Mucosa of gallbladder (tissue), 1 donor: ENCODE measurements around the gene EPAS1. TPM values are rescaled to one million over a fixed set of nuclear protein-coding genes. Genes with fewer than 3 reads are reported as not detected.
A peak's percentile ranks its signal among the peaks of the same experiment; 100 is the strongest.

ENCODE experiments used
- DNase-seq: peaks from one replicate; pipeline ENCODE4 v3.0.0-alpha.2; 2020; ENCODE audit warnings: low spot score
- total RNA-seq: library from RNA; stranded (reverse); gene quantifications from one replicate; pipeline ENCODE4 v1.2.1, GENCODE V29; 2021
- donor health status: DM: no; HTN: no; CAD: no.

The EPAS1 gene
- total RNA-seq, 1 donor from 2014 or later = 221 TPM

DNA sequence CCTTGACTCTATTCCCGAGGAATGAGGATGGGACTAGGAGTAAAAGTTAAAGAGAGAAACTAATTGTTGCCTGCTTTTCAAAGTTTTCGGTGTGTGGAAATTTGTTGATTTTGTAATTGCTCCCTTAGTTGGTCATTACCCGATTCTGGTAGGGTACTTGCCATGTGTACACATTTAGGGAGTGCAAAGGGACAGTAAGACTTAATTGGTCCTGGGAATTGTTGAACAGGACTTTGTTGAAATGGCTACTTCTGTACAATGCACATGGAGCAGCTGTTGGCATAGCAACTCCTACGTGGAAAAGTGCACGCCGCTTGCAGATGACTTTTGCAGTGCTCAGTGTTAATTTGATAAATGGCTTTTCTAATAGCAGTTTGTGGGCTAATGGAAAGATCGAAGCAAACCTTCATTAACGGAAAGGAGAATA lies 22.9 kb downstream of the EPAS1 start:
- no peak for DNase-seq

DNA sequence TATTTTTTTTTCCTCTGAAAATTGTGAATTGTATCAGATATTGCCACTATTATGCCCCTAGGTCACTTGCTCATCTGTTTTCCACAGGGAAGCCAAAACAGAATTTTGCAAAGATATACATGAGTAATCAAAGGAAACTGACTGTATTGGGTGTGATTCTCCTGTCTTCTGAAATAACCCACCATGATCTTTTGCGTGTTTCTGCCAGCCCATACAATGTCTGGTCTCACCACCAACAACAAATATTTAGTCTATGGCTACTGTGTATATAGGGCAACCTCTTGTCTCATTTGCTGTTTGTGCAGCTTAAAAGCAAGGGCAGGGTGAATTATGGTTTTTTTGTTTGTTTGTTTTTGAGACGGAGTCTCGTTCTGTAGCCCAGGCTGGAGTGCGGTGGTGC lies 26.5 kb downstream of the EPAS1 start:
- no peak for DNase-seq

DNA sequence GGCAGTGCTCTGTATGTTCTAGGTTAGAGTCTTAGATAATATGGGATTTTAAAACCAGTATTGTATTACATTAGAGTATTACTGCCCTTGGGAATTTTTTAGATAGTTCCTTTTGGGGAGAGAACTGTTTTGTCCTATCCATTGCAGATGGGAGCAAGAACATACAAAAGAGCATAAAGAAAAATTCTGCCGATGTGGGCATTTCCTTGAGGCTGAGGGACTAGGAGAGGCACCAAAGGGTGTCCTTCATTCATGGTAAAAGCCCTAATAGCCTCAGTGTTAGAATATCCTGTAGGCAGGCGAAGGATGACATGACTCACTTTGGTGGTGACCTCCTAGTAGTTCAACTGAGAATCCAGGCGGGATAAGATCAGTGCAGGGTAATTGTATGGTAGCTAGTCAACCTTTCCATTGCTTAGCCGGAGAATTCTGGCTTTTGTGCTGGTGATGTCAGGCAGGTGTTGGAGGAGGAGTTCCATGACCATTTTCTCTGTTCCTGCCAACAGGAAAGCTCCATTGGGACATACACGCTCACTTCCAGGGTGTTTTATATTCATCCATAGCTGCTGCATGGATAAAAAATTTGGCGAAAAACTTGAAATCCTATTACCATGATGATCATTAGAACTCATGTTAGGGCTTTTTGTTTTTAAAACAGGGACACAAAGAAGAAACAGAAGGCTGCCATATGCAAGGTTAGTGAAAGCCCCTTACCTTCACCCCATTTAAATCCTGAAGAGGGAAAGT lies 28.1 kb downstream of the EPAS1 start:
- DNase-seq = no peak

DNA sequence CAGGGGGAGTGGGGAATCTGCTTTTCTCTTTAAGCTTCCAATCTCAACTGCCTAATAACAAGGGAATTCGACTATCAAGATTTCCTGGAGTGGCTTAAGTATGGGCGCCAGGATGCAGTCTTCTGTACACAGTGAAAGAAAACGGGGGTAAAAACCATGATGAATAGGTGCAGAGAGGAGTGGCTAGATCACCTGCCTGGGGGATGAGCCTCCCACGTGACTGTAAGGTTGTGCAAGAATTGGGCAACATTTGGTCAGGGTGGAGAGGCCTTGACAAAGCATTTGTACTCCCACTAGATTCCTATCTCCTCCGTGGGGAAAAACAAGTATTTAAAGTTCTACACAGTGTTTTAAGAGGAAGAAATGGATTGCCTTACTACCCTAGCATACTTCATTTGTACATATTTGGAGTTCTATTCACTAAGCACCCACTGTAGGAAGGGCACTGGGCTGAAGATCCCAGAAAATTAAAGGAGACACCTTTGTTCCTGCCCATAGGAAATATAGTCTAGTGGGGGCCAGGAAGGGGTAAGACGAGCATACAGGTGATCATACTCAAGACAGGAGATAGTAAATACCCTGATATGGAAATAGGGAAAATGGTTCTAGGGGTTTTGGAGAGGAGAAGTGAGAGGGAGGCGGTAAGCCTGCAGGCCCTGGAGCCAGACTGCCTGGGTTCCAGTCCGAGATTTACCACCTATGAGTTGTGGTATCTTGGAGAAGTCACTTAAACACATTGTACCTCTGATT lies 29.2 kb downstream of the EPAS1 start:
- DNase-seq = no peak

DNA sequence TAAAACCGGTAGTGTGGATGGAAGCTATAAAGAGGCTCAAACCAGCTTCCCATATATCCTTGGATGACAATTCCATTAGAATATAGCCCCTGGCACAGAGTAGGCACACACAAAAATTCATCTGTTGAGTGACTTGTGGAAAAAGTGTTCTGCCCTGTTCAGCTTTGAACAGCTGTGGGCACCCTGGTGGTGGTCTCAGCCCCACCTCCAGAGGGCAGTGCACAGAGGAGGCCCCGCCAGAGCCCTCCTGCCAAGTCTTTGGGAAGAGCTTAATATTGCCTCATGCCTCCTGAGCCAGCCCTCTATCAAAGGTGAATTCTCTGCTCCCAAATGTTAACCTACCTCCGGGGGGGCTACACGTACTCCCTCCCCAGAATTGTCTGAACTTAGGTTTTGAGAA lies 30.4 kb downstream of the EPAS1 start:
- DNase-seq = no peak

DNA sequence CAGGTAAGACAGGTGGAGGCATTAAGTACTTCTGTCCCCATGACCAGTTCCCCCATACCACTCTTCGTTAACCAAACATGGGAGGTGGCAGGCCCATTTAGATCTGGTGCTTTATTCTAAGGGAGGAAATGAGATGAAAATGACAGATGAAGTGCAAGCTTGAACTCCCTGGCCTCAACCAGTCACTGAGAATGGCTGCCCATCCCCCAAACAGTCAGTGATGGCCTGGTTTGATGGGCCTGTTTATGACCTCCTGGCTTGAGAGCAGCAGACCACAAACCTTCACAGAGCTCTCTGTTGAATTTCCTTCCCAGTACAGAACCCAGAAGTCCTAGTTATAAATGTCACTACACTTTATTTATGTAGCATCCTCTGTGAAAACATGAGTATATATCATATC lies 31.1 kb downstream of the EPAS1 start:
- no peak for DNase-seq

DNA sequence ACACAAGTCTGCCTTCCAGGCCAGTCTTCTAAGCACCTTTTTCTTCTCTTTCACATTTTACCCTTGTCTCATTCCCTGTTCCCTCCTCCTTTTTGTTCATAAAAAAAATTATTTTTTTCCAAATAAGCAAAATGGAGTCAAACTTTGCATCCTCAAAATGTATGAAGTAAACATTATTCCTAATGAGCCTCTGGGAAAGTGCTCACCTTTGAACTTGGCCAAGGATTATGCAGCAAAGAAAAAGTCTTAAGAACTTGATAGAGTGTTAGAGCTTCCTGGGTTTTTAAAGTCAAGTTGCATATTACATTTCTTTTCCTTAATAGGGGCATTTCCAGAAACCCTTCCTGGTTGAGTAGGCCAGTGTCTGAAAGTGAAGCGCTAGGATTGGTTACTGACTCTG lies 31.6 kb downstream of the EPAS1 start:
- DNase-seq = no peak

DNA sequence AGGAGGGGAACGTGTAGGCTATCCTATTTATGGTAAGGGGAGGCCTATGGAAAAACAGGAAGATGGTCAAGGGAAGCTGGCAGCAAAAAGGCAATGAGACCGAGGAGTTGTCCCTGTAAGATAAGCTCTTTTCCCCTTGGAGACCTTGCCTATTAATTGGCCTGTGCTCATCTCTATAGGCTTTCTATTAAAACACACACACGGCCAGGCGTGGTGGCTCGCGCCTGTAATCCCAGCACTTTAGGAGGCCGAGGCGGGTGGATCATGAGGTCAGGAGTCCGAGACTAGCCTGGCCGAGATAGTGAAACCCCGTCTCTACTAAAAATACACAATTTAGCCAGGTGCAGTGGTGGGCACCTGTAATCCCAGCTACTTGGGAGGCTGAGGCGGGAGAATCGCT lies 32.1 kb downstream of the EPAS1 start:
- DNase-seq = no peak

DNA sequence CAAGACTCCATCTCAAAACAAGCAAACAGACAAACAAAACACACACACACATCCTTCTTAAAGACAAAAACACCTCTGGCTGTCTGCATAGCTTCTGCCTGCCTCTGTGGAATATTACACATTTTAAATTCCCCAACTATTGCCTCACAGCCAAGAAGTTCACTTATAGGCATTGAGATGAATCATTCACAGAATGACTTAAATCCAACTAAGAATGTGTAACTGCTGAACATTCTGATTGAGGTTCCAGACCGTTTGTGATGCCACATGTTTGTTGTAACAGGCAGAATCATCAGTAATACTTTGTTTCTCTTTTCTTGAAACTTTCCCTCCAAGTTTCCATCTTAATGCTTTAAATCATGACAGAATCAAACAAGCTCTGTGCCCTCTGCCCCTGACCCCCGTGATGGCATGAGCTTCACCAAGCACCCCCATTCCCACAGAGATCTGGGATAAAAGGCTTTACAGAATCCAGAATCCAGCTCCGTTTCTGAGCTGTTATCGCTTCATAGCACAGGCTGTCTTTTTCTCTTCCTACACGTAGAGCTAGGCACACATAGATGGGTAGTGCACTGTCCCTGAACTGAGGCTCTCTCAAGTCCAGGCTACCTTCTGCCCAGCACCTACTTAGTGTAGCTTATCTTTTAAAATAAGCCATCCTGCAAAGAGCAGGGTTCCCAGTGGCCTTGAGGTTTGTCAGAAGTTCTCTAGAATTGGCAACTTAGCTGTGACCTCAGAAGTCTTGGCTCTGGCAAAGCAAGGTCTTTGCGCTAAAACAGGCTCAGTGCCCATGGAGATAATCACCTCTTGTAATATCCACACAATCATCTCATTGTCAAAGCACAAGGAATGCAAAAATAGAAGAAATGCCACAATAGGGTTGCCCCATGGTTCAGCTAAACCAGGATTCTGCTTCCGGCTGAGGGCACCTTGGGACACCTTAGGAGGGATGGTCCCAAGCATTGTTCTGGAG lies 32.9 kb downstream of the EPAS1 start:
- DNase-seq = no peak

DNA sequence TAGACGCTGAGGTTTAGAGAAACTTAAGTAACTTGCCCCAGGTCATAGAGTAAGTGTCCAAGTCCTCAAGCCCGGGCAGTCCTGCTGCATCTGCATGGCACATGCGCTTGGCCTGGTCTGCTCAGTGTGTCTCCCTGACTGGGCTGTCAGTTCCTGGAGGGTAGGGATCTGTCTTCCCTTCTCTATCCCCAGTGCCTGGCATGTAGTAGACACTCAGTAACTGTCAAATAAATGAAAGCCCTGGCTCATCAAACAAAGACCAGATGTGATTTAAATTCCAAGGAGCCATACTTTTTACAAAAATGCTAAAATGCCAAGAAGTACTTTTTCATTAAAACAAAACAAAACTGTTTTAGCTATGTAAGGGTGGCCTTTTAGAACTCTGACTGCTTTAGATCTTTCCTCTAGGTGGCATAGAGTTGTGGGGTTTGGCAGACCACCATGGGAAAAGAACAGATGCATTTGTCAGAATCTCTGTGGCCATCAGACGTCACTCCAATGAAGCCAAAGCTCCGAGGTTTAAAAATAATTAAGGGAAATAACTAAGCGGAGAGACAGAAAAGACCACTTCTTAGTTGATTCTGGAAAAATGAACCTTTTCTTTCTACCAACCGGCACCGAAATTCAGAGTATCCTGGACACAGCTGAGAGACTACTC lies 34.0 kb downstream of the EPAS1 start:
- no peak for DNase-seq

DNA sequence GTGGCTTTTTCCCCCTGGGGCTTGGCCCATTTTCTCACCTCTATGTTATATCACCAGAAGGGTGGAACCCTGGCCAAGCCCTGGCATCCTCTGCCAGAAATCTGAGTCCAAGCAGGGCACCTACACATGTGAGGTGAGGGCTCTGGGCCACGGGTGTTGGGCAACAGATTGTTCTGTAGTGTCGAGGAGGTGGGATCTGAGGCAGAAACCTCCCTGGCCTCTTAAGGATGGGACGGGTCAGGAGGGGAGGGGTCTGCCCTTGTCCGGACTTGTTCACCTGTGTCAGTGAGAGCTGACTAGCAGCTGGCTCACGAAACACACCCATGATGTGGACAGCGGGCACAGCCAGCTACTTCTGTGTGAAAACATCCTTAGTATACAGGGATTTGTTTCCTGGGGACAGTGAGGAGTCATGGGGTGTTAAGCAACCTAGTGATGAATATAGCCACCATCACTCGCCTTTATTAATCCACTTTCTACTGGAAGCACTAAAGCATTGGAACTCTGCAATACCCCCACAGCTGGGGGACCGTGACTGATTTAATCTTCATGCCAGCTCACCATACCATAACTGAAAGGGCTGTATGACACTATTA lies 35.6 kb downstream of the EPAS1 start:
- no peak for DNase-seq

DNA sequence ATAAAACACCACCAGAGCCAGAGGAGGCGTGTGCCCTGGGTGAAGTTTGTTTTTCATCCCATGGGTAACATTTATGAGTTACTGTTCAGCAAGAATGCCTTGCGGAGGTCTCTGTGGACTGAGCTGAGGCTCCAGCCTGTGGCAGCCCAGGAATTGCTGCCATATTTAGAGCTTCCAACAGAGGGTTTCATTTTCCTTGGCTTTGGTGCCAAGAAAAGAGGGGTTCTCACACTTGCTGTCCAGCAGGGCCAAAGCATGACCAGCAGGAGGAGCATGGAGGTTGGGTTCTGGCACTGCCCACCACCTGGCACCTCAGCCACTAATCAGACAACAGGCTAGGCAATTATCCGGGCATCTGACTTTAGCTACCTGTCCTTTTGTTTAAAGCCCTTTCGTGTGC lies 36.7 kb downstream of the EPAS1 start:
- no peak for DNase-seq

DNA sequence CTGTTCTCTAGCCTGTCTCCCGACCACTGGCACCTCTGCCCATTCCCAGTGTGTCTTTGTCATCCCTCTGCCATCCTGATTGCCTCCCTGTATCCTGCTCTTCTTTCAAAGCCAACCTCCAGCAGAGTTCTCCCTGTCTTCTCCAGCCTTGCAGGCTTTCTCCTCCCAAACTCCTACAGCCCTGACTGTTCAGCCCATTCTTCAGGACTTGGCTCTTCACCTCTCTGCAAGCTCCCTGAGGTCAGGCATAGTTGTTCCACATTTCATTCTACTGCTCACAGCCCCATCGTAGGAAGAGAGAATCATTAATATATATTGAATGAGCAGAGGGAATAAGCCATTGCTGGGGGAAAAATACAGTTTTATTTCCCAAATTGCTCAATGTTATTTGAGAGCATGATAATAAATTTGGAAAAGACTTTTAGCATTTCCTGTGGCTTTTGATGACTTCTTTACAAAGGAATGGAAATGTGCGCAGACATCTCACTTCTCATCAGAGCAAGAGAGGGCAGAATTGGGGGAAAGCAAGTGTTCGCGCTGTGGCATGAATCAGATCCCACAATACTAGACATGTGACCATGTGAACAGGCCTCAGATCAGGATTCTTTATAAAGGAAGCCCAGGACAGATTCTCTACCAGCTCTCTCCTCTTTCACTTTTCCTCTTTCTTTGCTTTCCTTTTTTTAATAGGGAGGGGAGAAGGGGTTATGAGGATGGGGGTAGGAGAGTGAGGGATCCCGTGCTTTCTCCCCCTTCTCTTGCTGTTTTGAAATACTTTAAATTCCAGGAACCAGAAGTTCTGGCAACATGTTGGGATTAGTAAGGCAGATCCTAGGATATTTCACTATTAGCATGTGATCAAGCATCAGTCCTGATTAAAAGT lies 37.4 kb downstream of the EPAS1 start:
- DNase-seq = no peak

DNA sequence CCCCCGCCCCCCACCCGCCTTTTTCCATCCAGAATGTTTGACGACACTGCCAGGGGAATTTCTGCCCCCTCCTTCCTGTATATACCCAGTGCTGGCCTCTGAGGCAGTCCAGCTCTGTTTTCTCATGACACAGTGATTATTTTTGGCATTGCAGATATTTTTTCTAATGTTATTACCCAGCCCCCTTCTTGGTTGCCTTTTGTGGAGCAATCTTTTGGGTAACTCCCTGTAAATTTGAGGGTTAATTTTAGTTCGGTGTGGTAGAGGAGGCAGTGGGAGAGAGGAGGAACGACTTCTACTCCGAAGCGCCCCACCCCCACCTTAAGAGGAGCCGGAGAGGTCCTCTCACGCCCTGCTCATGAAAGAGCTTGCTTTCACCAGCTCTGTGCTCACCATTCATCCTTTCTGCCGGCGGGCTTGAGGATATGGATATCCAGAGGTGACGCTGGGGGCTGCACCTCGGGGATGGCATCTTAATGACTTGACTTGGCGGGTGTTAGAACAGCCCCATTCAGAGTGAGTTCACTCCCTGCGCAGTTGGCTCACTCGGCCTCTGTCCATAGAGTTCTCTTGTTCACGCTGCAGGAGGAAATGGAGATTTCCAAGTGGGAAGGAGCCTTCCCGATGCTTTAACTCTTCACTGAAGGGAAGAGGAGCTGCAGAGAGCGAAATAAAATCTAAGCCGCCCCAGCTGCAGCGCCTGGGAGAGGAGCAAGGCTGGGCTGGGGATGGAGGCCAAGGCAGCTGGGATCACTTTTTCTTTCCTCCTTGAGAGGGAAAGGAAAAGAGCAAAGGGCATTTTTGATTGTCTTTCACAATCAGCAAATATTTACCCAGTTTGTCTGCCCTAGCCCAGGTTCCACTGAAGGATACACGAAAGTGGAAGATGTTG lies 38.4 kb downstream of the EPAS1 start:
- peak; percentile 39 for DNase-seq

DNA sequence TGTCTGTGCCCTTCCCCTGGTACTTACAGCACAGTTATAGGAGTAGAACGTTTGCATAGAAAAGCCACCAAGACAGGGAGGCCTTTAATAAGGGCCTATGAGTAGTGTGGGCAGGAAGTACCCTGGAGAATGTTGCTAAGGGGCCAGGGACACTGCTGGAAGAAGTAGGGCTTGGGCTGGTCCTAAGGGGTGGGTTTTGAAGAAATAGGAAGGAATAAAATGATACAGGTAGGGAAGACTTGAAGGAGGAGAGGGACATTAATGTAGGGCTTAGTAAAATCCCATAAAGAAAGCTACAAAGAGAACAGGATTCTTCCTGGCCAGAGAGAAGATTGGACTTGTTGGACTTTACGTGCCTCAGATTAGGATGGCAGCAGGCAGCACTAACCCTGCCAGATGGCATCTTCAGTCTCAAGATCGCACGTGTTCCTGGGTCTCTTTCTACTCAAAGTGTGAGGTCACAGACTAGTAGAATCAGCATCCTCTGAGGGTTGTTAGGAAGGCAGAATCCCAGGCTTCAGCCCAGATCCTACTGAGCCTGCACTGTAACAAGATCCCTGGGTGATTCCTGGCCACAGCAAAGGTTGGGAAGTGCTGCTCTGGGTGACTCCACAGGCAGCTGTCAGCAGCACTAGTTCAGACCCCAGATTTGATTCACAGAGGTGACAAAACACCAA lies 39.2 kb downstream of the EPAS1 start:
- DNase-seq = peak; percentile 35

DNA sequence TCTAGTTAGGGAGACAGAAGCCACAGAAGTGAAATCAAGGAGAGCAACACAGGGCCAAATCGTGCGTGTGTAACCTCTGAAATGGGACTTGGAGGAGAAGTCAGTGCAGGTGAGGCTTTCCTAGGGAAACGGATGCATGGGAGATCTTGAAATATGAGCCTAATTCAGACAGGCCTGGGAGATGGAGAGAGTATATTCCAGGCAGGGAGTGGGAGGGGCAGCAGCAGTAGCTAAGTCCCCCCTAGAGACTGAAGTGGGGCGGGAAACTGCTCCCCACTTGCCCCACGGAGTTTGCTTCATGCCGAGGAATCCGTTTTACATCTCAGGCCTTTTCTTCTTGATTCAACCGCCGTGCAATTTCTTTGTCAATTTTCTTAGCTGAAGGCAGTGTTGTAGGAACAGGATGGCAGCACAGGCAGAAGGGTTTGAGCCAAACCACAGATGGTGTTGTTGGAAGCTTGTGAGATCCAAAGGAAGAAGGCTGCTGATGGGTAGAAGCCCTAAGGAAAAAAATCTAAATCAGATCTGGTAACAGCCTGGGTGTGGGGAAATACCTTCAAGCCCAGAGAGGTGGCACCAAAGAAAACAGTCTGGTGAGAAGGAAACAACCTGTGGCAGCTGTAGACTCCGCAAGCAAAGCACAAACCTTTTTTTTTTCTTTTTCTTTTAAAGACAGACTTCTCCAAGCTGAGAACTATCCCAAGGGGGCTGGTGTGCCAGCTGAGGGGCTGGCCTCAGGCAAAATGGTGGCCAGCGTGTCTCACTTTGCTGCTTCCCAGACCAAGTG lies 40.2 kb downstream of the EPAS1 start:
- no peak for DNase-seq

DNA sequence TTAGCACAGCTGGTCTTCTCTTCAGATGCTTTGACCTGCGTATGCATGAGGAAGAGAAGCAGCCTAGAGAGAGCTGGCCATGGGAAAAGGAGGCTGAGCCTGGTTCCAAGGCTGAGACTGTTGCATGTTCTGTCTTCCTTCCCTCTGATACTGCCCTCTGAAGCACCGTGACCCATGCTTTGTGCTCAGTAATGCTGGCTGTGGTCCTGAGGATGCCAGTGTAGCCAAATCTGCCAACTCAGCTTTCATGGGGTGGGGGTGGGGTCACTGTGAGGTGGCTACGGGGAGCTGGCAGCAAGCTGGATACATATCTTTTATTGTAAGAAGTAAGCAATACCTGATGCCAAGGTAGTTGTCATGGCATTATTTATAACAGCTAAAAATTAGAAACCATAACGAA lies 41.5 kb downstream of the EPAS1 start:
- DNase-seq = no peak

DNA sequence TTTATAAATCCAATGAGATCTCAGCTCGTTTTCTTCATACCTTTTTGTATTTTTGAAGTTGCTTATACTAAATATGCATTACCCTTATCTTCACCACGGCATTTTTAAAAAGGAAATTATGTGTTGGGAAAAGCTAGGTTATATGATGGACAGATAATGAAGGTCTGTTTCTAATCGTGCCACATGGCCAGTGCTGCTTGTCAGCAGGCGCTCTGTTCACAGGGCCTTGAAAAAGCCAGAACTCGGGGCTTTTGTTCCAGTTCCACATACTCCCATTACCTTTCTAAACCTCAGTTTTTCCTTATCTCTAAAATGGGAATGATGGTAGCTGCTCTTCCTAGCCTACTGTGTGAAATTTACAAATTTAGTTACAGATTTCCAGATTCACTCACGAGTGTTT lies 42.0 kb downstream of the EPAS1 start:
- no peak for DNase-seq
